Urinary bladder (tissue), 4 donors: ENCODE data around the gene DDX39B. TPM values are rescaled to one million over a fixed set of nuclear protein-coding genes. Genes with fewer than 3 reads are reported as not detected.
"Not testable (repeated sequence)": the region's sequence is repeated elsewhere in the genome, so short reads cannot be mapped to it uniquely, and the experiment has no call there.

ENCODE experiments used
- DNase-seq: peaks from one replicate; pipeline ENCODE4 v3.0.0-alpha.2; 2015; ENCODE audit errors: extremely low spot score
- H3K27ac ChIP-seq: one replicate; pipeline ENCODE4 v1.5.1; 2013; ENCODE audit warnings: low read depth, mild to moderate bottlenecking, moderate library complexity
- H3K36me3 ChIP-seq: one replicate; pipeline ENCODE4 v1.6.1; 2013; ENCODE audit warnings: mild to moderate bottlenecking, moderate library complexity; ENCODE audit not compliant: insufficient read depth
- H3K4me1 ChIP-seq: one replicate; pipeline ENCODE4 v1.6.1; 2013; ENCODE audit warnings: mild to moderate bottlenecking, moderate library complexity; ENCODE audit not compliant: insufficient read depth
- H3K4me3 ChIP-seq: one replicate; pipeline ENCODE4 v1.5.1; 2013; ENCODE audit warnings: low read depth, low read length
- WGBS: extraction: QIAGEN DNeasy Blood & Tissue Kit; methylation state at CpG from one replicate; pipeline ENCODE4 v1.1.7; 2013; 5-methylcytosine and 5-hydroxymethylcytosine counted together
- polyA plus RNA-seq: library from polyadenylated mRNA; stranded (reverse); fragments of 200-250 nt; gene quantifications from one replicate; pipeline ENCODE4 v1.2.3, GENCODE V29; 2013
- small RNA-seq: library from RNA; depleted of rRNA; stranded (forward); fragments of <200 nt; gene quantifications from one replicate; pipeline ENCODE3, GENCODE V24; 2014
- total RNA-seq: library from RNA; depleted of rRNA; stranded (reverse); fragments of >200 nt; gene quantifications from one replicate; pipeline ENCODE4 v1.2.3, GENCODE V29; 2014
- donor health status: healthy with polysubstance abuse.
- donor health status: healthy.

Gene DDX39B
- total and polyA plus RNA-seq, 2 donors = 271 to 285 TPM

DNA sequence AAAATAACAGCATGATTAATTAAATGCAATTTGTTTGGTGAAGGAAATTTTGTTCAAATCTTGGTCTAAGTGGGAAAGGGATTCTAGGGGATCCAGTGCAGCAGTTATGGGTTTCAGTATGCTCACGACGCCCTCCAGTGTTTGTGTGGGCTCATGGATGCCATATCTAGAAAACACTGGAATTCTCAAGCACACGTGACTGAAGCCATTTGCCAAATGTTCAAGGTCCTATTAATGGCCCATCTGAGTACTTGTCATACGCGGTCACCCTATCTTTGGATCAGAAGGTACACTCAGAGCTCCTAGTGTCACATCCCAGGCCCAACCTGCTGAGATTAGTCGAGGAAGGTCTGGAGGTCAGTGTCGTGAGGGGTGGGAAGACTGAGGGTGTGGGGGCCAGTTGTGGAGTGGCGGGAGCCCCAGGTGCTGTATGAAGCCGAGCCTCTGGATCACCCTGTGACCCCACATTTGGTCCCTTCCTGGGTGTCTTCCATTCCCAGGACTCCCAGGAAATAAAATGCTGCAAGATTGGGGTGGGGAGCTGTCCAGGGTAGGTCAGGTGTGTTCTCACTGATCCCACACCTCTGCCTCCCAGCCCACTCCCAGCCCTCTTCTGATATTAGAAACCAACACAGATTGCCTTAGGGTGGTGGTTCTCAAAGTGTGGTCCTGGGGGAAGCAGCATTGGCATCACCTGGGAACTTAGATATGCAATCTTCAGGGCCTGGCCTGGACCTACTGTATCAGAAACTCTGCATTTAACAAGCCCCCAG lies 55.6 kb downstream of the DDX39B start:
- WGBS = no CpG with 5 or more reads among the region's 9 CpGs
- not testable (repeated sequence) for H3K36me3 ChIP-seq, H3K4me1 ChIP-seq, DNase-seq, H3K4me3 ChIP-seq, H3K27ac ChIP-seq

- no peaks in the 10 kb centered on the region for H3K4me1 ChIP-seq
- 72% methylated on average over 1 of the region's 1 CpG for WGBS
- no peak overlapping the region for H3K4me3 ChIP-seq
- no peak for DNase-seq
- no peak overlapping the region for H3K27ac ChIP-seq
- H3K36me3 ChIP-seq = no peaks in the 10 kb centered on the region
These were observed 56.7 kb downstream of the DDX39B start for GRCh38 chr6:31485055-31485454.

DNA sequence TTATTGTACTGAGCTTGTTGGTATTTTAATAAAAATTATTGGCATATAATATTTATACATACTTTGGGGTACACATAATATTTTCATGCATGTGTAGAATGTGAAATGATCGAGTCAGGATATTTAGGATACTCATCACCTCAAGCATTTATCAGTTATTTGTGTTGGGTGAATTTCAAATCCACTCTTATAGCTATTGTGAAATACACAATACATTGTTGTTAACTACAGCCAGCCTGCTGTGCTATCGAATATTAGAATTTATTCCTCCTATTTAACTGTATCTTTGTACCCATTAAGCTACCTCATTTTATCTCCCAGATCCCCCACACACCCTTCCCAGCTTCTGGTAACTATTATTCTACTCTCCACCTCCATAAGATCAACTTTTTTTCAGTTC lies 58.4 kb downstream of the DDX39B start:
- Histone ChIP-seq H3K4me1 (no peaks in the 10 kb centered on the region), H3K36me3 (no peaks in the 10 kb centered on the region), H3K4me3 (no peak overlapping the region), H3K27ac (no peak overlapping the region)
- 83% methylated on average over 2 of the region's 2 CpGs for WGBS
- no peak for DNase-seq

GRCh38 chr6:31480574-31480973 lies 61.2 kb downstream of the DDX39B start:
- 87% methylated on average over 11 of the region's 11 CpGs for WGBS
- no peak for DNase-seq
- H3K4me3 ChIP-seq = no peak overlapping the region
- no peaks in the 10 kb centered on the region for H3K36me3 ChIP-seq
- H3K4me1 ChIP-seq = no peaks in the 10 kb centered on the region
- no peak overlapping the region for H3K27ac ChIP-seq

Small RNAs within 50 kb of the gene (small RNA-seq; reads per million reads assigned to genes)
- gene AL663061.1 (not detected), gene RF00019 (not detected), gene SNORD117 (315 reads per million, percentile 98 among the genes with 10 or more reads in this experiment), gene SNORD84 (not detected)

Other genes with a start within 250 kb of the DDX39B start
- 234 TPM for gene HLA-B, start 184.8 kb downstream of the DDX39B start, total RNA-seq
- 1,074 TPM for gene HLA-B, start 184.8 kb downstream of the DDX39B start, polyA plus RNA-seq
- gene MICA, start 138.4 kb downstream of the DDX39B start, total RNA-seq = 6.7 TPM
- 23.8 TPM for gene MICA, start 138.4 kb downstream of the DDX39B start, polyA plus RNA-seq
- 1.6 TPM for gene MICB, start 43.9 kb downstream of the DDX39B start, total RNA-seq
- 1.6 TPM for gene MICB, start 43.9 kb downstream of the DDX39B start, polyA plus RNA-seq
- gene MCCD1, start 13.0 kb downstream of the DDX39B start, total RNA-seq = not detected
- not detected for gene MCCD1, start 13.0 kb downstream of the DDX39B start, polyA plus RNA-seq
- gene ATP6V1G2, start 4.6 kb upstream of the DDX39B start, total RNA-seq = 3.3 TPM
- 3.8 TPM for gene ATP6V1G2, start 4.6 kb upstream of the DDX39B start, polyA plus RNA-seq
- 12.1 TPM for gene NFKBIL1, start 5.6 kb upstream of the DDX39B start, total RNA-seq
- gene NFKBIL1, start 5.6 kb upstream of the DDX39B start, polyA plus RNA-seq = 36.9 TPM
- not detected for gene LTA, start 30.3 kb upstream of the DDX39B start, total RNA-seq
- 0.06 TPM for gene LTA, start 30.3 kb upstream of the DDX39B start, polyA plus RNA-seq
- not detected for gene TNF, start 33.6 kb upstream of the DDX39B start, total RNA-seq
- 0.29 TPM for gene TNF, start 33.6 kb upstream of the DDX39B start, polyA plus RNA-seq
- 2.1 TPM for gene LTB, start 40.4 kb upstream of the DDX39B start, total RNA-seq
- gene LTB, start 40.4 kb upstream of the DDX39B start, polyA plus RNA-seq = 1.4 TPM
- gene LST1, start 44.3 kb upstream of the DDX39B start, total RNA-seq = 4.2 TPM
- 10.6 TPM for gene LST1, start 44.3 kb upstream of the DDX39B start, polyA plus RNA-seq
- gene NCR3, start 51.0 kb upstream of the DDX39B start, total RNA-seq = not detected
- 0.20 TPM for gene NCR3, start 51.0 kb upstream of the DDX39B start, polyA plus RNA-seq
- 42.6 TPM for gene AIF1, start 73.2 kb upstream of the DDX39B start, total RNA-seq
- gene AIF1, start 73.2 kb upstream of the DDX39B start, polyA plus RNA-seq = 41.7 TPM
- 53.7 TPM for gene PRRC2A, start 78.7 kb upstream of the DDX39B start, total RNA-seq
- 115 TPM for gene PRRC2A, start 78.7 kb upstream of the DDX39B start, polyA plus RNA-seq
- gene BAG6, start 110.7 kb upstream of the DDX39B start, total RNA-seq = 73.8 TPM
- 193 TPM for gene BAG6, start 110.7 kb upstream of the DDX39B start, polyA plus RNA-seq
- gene APOM, start 113.9 kb upstream of the DDX39B start, total RNA-seq = 0.69 TPM
- 3.6 TPM for gene APOM, start 113.9 kb upstream of the DDX39B start, polyA plus RNA-seq
- 17.6 TPM for gene C6orf47, start 118.8 kb upstream of the DDX39B start, total RNA-seq
- gene C6orf47, start 118.8 kb upstream of the DDX39B start, polyA plus RNA-seq = 29.7 TPM
- 10.0 TPM for gene GPANK1, start 123.0 kb upstream of the DDX39B start, total RNA-seq
- 20.9 TPM for gene GPANK1, start 123.0 kb upstream of the DDX39B start, polyA plus RNA-seq
- gene CSNK2B, start 124.1 kb upstream of the DDX39B start, total RNA-seq = 44.3 TPM
- gene CSNK2B, start 124.1 kb upstream of the DDX39B start, polyA plus RNA-seq = 151 TPM
- gene LY6G5B, start 128.0 kb upstream of the DDX39B start, total RNA-seq = 6.0 TPM
- 7.2 TPM for gene LY6G5B, start 128.0 kb upstream of the DDX39B start, polyA plus RNA-seq
- 0.37 TPM for gene LY6G5C, start 139.1 kb upstream of the DDX39B start, total RNA-seq
- 4.0 TPM for gene LY6G5C, start 139.1 kb upstream of the DDX39B start, polyA plus RNA-seq
- 42.6 TPM for gene ABHD16A, start 161.3 kb upstream of the DDX39B start, total RNA-seq
- gene ABHD16A, start 161.3 kb upstream of the DDX39B start, polyA plus RNA-seq = 56.4 TPM
- gene LY6G6F, start 164.9 kb upstream of the DDX39B start, total RNA-seq = not detected
- not detected for gene LY6G6F, start 164.9 kb upstream of the DDX39B start, polyA plus RNA-seq
- gene LY6G6D, start 173.3 kb upstream of the DDX39B start, total RNA-seq = 3.1 TPM
- 1.7 TPM for gene LY6G6D, start 173.3 kb upstream of the DDX39B start, polyA plus RNA-seq
- gene LY6G6C, start 179.7 kb upstream of the DDX39B start, total RNA-seq = not detected
- gene LY6G6C, start 179.7 kb upstream of the DDX39B start, polyA plus RNA-seq = not detected
- gene MPIG6B, start 181.4 kb upstream of the DDX39B start, total RNA-seq = 0.32 TPM
- 0.62 TPM for gene MPIG6B, start 181.4 kb upstream of the DDX39B start, polyA plus RNA-seq
- 81.6 TPM for gene DDAH2, start 187.3 kb upstream of the DDX39B start, total RNA-seq
- 115 TPM for gene DDAH2, start 187.3 kb upstream of the DDX39B start, polyA plus RNA-seq
- gene CLIC1, start 194.5 kb upstream of the DDX39B start, total RNA-seq = 200 TPM
- gene CLIC1, start 194.5 kb upstream of the DDX39B start, polyA plus RNA-seq = 303 TPM
- 14.8 TPM for gene MSH5, start 198.0 kb upstream of the DDX39B start, total RNA-seq
- 2.9 TPM for gene MSH5, start 198.0 kb upstream of the DDX39B start, polyA plus RNA-seq
- 0.90 TPM for gene SAPCD1, start 220.7 kb upstream of the DDX39B start, total RNA-seq
- gene SAPCD1, start 220.7 kb upstream of the DDX39B start, polyA plus RNA-seq = 1.3 TPM
- gene VWA7, start 235.3 kb upstream of the DDX39B start, total RNA-seq = 0.42 TPM
- gene VWA7, start 235.3 kb upstream of the DDX39B start, polyA plus RNA-seq = 0.39 TPM